GM12873 (cell line): ENCODE data around the gene COL6A3.

ENCODE experiments used
- CTCF ChIP-seq: IDR thresholded peaks from 2 replicates; pipeline ENCODE4 v1.5.1; 2012; ENCODE audit warnings: low read depth, mild to moderate bottlenecking, moderate library complexity, low read length, control low read depth; ENCODE audit not compliant: insufficient read depth; ENCODE audit errors: missing control alignments

COL6A3 gene

GRCh38 chr2:237350597-237350996, 63.4 kb downstream of the COL6A3 start:
- TF ChIP-seq CTCF = no peak

- no peak for TF ChIP-seq CTCF
Measured at GRCh38 chr2:237350070-237350469, 63.9 kb downstream of the COL6A3 start.

GRCh38 chr2:237348281-237348865, 65.6 kb downstream of the COL6A3 start:
- TF ChIP-seq CTCF = no peak

- TF ChIP-seq CTCF = no peak
Measured at GRCh38 chr2:237345891-237346640, 67.9 kb downstream of the COL6A3 start.

GRCh38 chr2:237345411-237345810, 68.6 kb downstream of the COL6A3 start:
- no peak for TF ChIP-seq CTCF

GRCh38 chr2:237344942-237345341, 69.0 kb downstream of the COL6A3 start:
- TF ChIP-seq CTCF = no peak

- no peak for TF ChIP-seq CTCF
Measured at GRCh38 chr2:237343993-237344392, 70.0 kb downstream of the COL6A3 start.
